NK-92 treated with Interleukin-12 subunit alpha and Interleukin-12 subunit beta, amount 100 ng/mL, for 24 hours (cell line): ENCODE data around the gene ISCA1.
"Not testable (repeated sequence)": the region's sequence is repeated elsewhere in the genome, so short reads cannot be mapped to it uniquely, and the experiment has no call there.

Experiments used
- DNase-seq: peaks from one replicate; lab custom pipeline; 2025; lab: John Stamatoyannopoulos, UW

Gene ISCA1

DNA sequence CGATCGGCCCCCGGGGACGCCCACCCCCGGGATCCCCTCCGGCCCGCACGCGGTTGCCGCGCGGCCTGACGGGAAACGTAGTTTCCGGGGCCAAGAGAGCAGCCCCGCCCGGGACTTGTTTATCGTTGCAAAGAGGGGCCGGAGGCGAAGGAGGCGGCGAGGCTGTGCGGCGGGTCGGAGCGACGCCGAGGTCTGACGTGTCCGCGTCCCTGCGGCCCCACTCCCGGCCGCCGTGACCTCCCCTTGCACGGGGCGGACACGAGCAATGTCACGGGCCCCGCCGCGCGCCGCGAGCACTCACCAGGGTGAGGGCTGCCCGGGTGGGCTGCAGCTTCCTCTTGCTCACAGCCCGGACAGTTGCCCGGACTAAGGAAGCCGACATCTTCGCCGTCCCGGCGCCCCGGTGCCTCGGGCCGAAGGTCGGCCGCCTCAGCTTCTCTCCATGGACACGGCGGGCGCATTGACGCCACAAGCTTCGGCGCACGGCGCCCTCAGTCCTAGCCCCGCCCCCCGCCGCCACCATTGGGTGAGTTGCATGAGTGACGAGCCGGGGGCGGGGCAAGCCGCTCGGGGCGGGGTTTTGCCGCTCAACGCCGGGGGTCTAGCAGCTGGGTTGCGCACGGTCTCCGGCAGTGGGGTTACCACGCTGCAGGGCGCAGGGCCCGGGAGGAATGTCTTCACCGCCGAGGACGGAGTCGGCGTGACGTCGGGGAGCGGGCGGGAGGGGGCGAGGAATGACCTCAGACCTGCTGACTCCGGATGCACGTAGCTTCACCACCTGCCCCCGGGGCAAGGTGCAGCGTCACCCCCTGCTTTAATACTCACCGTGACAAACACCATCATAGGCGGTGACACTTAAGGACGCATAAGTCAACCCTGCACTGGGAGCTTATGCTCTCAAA lies at the start of gene ISCA1:
ISCA1 (minus strand) TSS at position 462 of the 902 bp plus-strand sequence; CDS start at position 382, 80 bp downstream.
- peak; percentile 95 for DNase-seq

DNA sequence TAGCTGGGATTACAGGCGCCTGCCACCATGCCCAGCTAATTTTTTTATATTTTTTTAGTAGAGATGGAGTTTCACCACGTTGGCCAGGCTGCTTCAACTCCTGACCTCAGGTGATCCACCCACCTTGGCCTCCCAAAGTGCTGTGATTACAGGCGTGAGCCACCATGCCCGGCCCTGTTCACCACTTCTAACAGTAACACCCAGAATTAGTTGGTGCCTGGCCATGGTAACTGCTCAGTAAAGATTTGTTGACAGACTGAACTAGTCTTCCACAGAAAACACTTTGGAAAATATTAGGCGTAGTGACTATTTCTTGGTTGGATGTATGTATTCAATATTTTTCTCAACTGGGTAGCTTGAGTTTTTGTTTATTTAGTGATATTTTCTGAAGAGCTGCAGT lies 47.8 kb upstream of the ISCA1 start:
- DNase-seq: no peak

DNA sequence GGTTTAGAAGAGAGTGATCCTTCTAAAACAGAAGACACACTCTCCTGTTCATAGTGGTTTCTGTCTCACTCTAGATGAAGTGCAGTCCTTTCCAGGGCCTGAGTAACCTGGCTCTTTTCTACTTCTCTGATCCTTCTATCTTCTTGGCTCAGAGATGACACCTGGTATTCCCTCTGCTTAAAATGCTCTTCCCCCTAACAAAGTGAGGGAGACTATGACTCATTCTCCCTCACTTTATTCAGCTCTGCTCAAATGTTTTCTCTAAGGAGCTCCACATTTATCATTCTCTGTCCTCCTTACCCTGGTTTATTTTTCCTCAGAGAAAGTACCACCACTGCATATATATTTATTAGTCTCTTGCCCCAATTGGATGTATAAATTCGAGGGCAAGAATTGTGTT lies 47.3 kb upstream of the ISCA1 start:
- DNase-seq: no peak

DNA sequence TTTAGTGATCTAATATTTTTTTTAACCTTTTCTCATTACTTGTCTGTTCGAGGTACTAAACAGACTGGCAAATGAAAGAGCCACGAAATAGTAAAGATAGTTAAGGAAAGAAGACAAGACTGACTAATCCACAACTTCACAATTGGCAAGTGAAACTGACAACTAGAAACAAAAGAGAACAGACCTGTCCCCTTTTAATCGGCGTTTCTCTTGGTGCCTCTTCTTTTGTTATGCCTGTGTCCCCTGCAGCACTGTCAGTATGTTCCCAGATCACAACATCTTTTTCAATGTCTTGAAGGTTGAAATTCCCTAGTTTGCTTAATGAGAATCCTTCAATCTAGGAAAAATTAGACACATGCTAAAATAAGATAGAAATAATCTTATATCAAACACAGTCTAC lies 45.8 kb upstream of the ISCA1 start:
- DNase-seq: no peak

DNA sequence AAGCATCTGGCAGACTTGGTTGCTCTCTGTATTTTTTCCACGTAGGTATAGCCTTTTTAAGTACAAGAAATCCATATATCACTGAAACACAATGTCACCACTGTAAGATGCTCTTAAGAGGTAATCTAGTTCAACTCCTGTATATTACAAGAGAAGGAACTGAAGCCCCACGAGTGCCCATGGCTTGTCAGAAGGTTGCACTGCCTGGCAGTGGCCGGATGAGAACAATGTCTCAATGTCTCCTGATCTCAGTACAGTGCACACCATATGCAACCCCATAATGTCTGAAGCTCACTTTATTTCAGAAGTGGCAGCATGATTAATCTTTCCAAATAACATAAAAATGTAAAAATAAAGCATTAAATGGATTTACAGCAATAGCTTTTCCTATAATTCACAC lies 44.2 kb upstream of the ISCA1 start:
- DNase-seq: no peak

DNA sequence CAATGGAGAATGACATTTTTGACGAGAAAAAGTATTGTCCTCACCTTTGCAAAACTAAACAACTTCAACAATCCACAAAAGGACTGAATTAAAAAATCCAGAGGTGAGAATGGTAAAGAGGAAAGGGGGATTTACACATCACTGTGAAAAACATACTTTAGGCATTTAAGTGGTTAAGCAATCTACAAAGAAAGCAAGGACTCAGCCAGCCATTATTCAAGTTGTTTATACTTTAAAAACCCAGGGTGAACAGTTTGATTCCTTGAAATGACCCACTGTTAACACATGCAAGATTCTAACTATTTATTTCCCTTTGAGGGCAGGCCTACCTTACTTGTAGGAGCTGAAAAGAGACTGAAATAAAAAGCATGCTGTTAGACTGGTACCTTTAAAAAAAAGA lies 42.6 kb upstream of the ISCA1 start:
- DNase-seq: no peak

DNA sequence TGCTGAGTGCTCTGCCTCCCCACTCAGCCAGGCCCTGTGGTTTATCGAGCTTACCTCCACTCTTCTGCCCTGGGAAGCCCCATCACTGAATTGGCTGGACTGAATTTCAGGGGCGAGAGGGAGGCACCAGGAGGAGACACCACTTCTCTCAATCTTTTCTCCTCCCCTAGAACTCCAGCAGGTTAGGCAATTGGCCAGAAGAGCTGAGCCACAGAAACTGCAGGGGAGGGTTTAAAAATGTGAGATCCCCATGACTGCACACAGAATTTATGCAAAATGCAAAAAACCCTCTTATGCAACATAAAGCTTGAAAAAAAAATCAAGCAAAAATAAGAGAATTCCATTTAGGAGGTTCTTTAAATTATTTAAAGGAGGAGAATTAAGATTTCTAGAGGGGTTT lies 42.0 kb upstream of the ISCA1 start:
- DNase-seq: no peak

DNA sequence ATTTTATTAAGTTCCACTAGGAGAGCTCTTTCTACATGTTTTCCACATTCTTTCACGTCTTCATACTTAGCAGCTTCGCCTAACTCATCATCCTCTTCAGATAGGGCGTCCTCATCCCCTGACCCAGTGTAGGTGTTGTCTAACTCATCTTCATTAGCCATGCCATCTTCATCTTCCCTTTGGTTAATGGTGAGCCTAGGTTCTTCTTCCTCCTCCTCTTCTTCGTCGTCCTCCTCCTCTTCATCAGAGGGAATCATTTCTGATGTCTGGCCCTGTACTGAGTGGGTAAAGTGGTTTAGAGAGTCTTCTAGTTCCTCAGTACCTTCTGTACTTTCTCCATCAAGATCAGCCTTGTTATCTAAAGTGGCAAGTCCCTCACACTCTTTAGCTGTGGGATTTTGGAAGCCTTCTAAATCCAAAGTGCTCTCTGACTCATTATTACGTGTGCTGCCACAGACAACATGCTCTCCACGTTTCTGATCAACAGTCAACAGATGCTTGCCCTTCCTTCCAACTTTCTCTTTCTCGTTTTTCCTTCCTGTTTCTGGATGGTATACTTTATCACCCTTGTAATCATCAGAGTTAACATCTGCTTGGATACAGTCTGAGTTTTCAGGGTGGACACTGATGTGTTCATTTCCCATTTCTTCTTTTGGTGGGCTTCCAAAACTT lies 40.8 kb upstream of the ISCA1 start:
- DNase-seq: no peak

DNA sequence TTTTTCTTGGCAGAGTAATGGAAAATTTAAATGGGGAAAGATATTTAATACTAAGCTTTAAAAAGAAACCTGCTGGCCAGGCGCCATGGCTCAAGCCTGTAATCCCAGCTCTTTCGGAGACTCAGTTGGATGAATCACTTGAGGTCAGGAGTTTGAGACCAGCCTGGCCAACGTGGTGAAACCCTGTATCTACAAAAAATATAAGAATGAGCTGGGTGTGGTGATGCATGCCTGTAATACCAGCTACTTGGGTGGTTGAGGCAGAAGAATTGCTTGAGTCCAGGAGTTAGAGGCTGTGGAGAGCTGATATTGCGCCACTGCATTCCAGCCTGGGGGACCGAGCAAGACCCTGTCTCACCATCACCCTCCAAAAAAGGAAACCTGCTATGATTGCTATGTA lies 39.0 kb upstream of the ISCA1 start:
- DNase-seq: no peak

DNA sequence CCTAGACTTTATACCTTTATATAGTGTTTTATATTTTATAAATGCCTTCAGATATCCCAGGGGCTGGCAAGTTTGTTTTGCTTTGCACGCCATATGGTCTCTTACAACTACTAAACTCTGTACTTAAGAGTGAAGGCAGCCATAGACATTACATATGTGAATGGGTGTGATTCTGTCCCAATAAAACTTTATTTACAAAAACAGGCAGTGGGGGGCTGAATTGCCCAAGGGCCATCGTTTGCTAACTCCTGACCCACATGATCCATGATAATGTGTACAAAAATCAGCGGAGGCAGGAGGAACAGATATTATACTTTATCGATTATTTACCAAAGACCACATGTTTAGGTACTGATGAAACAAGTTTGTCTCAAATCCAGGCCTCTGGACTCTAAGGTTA lies 35.8 kb upstream of the ISCA1 start:
- DNase-seq: no peak

DNA sequence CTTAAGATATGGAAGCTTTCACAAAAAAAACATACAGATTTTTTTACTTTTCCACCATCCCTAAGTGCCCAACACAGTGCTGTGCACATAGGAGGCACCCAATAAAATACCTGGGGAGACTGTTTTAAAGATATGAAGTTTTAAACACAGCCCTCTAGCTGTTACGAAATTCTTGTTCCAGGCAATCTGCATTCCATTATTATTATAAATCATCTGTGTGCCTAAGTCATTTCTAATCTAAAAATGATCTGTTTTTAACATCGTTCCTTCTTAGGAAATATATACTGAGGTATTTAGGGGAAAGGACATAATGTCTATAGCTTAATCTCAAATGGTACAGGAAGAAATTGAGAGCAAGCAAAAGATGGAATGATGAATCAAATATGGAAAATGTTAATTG lies 32.7 kb upstream of the ISCA1 start:
- no peak for DNase-seq

DNA sequence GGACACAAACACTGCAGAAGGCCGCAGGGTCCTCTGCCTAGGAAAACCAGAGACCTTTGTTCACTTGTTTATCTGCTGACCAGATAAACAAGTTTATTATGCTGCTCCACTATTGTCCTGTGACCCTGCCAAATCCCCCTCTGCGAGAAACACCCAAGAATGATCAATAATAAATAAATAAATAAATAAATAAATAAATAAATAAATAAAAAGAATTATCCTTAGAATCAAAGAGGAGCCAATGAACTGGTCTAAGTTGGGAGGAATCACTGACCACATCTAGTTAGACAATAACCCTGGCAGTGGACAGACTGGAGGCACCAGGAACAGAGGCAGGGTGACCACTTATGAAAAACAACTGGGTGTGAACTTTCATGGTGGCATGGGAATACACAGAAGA lies 30.6 kb upstream of the ISCA1 start:
- DNase-seq: not testable (repeated sequence)

DNA sequence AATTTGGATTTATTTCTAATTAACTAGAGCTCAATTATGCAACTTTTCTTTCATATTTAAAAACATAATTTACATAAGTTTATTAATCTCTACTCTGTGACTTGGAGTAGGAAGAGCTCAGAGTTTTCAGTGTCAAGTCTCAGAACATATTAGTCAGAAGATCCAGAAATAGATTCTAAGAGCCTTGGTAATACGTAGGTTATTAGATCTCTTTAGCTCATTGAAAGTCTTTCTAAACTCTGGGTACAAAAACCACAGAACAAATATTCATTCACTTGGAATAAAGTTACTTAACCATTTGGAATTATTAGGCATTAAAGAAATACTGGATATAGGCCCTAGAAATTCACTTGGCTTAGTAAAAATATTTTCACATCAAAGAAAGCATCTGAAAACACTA lies 26.3 kb upstream of the ISCA1 start:
- no peak for DNase-seq

DNA sequence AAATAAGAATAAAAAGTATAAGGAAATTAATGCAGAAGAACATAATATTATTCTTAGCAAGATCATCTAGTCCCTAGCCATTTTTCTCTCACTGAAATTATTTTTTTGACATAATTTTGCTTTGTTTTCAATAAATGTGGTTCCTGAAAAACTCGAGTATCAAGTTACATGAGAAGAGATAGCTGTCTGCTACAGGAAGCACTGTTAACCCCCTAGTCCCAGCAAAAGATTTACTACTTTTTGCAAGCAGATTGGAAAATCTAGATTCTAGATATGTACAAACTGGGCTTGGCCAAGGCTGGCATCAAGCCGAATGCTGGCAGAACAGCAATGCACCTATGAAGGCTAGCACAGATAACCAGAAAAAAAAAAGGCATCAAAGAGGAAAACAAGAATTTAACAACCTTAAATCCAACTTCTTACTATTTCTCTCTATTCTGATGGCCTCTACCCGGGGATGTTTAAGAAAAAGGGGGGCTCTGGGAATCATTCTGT lies 21.9 kb upstream of the ISCA1 start:
- no peak for DNase-seq

DNA sequence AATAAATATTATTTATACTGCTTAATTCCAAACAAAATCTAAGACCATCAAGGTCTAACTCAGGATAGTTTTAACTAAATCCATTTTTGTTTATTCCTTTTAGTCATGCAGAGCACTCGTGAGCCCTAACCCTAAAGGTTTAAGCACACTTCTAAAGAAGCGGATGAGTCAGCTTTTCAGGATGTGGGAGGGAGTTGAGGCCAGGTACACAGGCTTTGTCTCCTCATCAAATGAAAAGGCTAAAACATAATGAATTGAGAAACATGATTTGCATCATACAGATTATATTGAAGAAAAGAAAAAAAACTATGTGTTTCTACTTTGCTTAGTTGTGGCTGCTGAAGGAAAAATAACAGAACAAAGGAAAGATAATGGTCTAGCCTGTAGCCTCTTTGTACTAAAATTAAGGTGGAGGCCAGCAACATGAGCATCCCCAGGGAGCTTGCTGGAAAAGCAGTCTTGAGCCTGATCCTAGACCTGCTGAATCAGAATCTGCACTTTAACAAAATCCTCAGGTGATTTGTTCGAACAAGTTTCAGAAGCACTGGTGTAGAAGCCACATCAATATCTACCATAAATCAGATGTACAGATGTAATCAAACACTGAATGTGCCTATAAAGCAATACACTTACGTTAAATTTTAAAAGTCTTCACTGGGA lies 21.1 kb upstream of the ISCA1 start:
- DNase-seq: no peak

DNA sequence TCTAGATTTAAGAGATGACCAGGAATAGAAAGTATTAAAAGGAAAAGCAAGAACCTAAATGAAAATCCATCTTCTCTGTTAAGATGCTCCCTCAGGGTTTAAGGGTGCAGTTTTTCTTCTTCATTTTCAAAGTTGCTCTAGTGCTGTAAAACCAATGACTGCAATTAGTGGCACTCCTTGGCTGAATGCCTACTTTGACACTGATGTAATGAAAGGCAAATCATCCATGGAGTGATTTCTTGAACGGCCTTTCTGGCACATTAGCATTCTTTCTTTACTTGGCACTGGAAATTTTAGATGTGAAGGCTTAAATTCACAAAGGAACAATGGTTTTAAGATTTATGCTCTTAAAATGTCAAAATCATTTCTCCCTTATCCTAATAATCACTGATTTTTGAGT lies 19.3 kb upstream of the ISCA1 start:
- no peak for DNase-seq

DNA sequence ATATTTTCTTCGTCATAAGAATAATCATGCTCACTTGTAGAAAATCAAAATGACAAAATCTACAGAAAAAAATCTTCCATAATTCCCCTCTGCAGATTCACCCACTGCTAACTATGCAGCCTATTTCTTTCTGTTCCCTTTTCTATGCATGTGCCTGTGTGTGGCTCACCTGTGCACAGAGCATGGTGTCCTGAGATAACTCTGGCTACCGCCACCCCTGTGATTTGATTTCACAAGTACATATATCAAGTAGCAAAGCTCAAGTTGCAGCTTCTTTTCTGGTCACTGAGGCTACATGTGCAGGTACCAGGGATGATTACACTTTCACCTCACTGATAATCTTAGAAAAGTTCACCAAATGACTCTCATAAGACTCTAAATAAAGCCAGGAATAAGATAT lies 18.4 kb upstream of the ISCA1 start:
- DNase-seq: no peak

DNA sequence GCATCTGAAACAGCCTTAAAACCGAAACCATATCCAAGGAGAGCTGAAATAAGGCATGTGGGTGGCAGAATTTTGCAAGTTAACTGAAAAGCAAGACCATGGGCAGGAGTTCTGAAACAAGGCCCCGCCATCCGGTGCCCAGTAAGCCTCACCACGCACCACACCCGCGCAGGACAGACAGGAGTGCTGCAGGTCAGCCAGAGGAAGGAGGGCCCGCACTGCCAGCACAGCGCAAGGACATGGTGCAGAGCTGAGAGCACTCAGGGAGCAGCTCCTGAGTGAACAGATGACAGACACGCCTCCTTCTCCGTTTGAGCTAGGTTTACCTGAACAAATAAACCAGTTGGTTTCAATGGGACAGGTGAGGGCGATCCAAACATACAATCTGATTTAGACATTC lies 16.5 kb upstream of the ISCA1 start:
- no peak for DNase-seq

DNA sequence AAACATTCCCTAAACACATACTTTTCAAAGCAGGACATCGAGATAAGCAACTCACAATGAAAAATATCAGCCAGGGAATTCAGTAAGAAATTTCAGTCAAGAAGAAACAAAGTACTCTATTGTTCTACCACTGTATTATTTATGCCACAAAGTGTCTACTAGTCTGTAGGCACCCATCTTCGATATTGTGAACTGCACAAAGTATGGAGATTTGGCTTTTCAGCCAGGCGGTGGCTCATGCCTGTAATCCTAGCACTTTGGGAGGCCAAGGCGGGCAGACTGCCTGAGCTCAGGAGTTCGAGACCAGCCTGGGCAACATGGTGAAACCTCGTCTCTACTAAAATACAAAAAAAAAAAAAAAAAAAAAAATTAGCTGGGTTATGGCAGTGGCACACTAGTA lies 8.0 kb upstream of the ISCA1 start:
- DNase-seq: not testable (repeated sequence)

DNA sequence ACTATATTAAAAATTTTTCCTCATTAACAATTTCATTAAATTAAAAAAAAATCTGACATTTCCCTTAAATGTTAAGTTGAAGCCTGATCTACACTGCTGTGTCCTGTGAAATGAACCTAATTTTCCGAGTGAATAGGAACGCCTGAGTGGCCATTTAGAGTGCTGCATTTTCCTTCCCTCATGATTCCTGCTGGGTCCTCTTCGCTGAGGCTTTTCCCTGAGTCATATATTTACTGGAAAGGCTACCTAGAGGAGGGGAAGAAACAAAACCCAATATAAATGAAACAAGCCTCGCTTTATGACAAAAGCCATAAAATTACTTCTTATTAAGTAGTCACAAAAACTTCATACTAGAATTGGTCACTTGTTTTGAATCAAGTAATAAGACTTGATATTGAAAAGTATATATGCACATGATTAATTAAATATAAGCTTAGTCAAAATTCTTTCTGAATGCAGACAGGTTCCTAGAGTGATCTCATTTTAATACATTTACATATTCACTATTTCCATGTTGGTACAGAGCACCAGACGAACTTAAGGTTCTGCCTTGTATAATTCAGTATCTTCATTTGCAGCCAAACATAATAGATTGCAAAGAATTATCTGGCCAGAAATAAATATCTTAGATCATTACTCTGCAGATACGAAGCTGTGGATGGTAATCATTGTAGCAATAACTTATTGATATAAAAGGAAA lies 6.3 kb upstream of the ISCA1 start:
- no peak for DNase-seq

DNA sequence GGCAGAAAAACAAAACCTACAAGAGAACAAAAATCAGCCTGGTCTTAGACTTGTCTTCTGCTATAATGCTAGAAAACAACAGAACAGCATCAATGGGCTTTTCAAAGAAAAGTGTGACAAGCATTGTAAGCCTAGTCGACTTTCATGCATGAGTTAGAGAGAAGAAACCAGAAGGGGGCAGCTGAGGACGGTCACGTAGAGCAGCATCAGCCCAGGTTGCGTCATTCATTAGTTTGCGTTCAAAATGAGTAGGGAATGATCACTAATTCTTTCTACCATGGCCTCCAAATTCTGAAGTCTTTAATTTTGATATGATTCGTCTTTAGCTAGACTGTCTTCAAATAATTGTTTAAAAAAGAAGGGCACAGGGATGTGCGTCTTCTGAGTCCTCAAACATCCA lies 4.7 kb upstream of the ISCA1 start:
- no peak for DNase-seq

DNA sequence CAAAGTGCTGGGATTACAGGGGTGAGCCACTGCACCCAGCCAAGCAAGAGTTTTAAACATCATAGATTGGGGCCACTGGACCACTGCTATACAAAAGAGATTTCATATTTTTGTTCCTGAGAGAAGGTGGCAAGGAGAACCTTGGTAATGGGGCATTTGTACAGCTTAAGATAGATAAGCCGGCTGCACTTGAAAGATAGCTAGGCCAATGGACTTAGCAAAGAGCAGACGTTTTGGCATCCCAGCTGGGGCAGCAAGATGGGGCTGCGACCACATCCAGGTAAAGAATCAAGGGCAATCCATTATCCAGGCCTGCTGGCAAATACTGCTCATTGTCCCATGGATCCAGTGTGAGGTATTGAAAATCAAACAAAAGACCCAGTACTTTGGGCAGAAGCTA lies 3.9 kb upstream of the ISCA1 start:
- no peak for DNase-seq
